Skeletal muscle cell (primary cell): Measurements from ENCODE around the gene CX3CR1.
"Not testable (repeated sequence)": the region's sequence is repeated elsewhere in the genome, so short reads cannot be mapped to it uniquely, and the experiment has no call there.

ENCODE experiments used
- DNase-seq: peaks from one replicate; pipeline ENCODE4 v3.0.0-alpha.2; 2010; ENCODE audit warnings: low read depth
- H3K4me3 ChIP-seq: 2 replicates; pipeline ENCODE4 v1.5.1; 2011; ENCODE audit warnings: low read depth, mild to moderate bottlenecking, control low read depth, low read length, moderate library complexity

The CX3CR1 gene

DNA sequence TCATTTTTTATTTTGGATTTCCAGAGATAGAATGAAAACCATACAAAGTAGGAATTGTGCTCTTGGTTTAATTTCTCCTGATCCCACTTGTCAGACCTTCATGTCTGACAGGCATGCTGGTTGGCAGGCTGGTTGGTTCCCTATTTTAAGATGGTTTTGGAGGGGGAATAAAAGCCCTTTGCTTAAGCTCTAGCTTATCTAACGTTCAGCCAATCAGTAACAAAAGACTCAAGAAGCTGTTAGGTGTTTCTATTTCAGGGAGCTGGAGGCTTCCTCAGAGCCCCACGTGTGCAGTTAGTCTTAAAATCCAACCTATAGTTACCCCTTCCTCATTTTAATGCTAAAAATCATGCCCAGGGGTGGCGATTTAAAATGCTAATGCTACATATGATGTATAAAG, 47.0 kb downstream of the CX3CR1 start:
- no peak overlapping the region for H3K4me3 ChIP-seq
- no peak for DNase-seq

DNA sequence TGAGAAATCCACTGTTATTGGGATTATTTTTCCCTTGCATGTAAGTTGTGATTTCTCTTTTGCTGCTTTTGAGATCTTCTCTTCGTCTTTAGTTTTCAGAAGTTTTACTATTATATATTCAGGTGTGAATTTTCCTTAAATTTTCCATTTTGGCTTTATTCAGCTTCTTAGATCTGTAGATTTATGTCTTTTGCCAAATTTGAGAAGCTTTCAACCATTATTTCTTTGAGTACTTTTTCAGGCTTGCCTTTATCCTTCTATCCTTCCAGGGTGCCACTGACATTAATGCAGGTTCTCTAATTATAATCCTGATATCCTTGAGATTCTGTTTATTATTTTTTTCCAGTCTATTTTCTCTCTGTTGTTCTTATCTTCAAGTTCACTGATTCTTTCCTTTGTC, 49.4 kb downstream of the CX3CR1 start:
- DNase-seq = no peak
- H3K4me3 ChIP-seq = no peak overlapping the region

DNA sequence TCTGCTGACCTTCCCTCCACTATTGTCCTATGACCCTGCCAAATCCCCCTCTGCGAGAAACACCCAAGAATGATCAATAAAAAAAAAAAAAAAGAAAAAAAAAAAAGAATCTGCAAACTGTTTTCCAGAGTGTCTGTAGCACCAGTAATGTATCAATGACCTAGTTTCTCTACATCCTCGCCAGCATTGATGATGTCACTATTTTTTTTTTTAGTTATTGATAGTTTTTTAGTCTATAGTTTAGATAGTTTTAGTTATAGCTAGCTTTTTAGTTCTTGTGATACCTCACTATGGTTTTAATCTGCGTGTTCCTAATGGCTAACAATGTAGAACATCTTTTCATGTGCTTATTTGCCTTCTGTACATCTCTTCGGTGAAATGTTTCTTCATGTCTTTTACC, 51.3 kb downstream of the CX3CR1 start:
- no peak overlapping the region for H3K4me3 ChIP-seq
- no peak for DNase-seq

DNA sequence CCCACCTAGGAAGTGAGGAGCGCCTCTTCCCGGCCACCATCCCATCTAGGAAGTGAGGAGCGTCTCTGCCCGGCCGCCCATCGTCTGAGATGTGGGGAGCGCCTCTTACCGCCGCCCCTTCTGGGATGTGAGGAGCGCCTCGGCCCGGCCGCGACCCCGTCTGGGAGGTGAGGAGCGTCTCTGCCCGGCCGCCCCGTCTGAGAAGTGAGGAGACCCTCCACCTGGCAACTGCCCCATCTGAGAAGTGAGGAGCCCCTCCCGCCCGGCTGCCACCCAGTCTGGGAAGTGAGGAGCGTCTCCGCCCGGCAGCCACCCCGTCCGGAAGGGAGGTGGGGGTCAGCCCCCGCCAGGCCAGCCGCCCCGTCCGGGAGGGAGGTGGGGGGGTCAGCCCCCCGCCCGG, 52.2 kb downstream of the CX3CR1 start:
- not testable (repeated sequence) for DNase-seq, H3K4me3 ChIP-seq

DNA sequence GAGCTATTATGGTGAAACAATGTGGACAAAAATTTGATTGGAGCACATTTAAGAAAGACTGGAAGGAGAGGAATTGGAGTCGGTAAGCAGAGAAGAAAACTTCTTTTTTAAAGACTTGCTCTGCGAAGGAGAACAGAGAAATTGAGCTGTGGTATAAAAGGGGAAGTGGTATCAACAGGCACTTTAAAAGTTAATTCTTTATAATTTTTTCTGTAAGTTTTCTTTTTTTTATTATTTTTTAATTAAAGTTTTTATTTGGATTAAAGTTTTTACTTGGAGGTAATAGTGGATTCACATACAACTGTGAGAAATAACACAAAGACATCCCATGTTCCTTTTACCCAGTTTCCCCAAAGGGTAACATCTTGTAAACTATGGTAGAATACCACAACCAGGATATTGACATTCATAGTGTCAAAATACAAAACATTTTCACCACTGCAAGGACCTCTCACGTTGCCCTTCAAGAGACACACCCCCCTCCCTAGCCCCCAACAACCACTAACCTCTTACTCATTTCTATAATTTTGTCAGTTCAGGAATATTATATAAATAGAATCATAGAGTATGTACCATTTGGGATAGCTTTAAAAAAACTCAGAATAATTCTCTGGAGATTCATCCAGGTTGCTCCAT, 53.6 kb downstream of the CX3CR1 start:
- no peak for DNase-seq
- H3K4me3 ChIP-seq = no peak overlapping the region

DNA sequence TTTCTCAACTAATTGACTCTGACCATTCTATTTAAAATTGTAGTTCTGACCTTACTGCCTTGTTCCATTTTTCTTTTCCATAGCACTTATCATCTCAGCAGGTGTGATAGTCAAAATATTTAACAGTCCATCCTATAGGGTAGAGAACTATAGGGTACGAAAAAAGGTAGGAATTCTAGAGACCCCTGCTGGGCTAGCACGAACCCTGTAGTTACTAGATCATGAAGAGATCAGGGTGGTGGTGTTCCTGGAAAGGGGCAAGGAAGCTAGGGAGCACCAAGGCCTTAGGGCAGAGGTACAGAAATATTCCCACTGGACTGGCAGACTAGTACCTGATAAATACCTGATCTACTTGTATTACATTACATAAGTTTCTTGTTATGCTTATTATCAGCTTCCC, 55.5 kb downstream of the CX3CR1 start:
- H3K4me3 ChIP-seq = no peak overlapping the region
- DNase-seq = no peak

DNA sequence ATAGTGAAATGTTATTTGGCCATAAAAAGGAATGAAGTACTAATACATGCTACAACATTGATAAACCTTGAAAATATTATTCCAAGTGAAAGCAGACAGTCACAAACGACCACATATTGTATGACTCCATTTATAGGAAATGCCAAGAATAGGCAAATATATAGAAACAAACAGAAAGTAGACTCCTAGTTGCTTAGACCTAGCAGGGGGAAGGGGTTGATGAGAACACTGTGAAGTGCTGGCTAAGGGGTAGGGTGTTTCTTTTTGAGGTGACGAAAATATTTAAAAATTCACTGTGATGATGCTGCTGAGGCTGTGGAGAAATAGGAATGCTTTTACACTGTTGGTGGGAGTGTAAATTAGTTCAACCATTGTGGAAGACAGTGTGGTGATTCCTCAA, 56.9 kb downstream of the CX3CR1 start:
- no peak overlapping the region for H3K4me3 ChIP-seq
- DNase-seq = no peak

DNA sequence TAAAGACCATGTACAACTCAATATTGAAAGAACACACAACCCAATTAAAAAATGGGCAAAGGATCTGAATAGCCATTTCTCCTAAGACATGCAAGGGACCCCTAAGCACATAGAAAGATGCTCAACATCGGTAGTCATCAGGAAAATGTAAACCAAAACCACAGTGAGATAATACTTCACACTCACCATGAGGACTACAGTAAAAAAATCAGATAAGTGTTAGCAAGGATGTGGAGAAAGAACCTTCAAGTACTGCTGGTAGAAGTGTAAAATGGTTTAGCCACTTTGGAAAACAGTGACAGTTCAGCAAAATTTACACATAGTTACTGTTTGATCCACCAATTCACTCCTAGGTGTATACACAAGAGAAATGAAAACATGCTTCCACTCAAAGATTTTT, 57.4 kb downstream of the CX3CR1 start:
- H3K4me3 ChIP-seq = no peak overlapping the region
- DNase-seq = no peak

DNA sequence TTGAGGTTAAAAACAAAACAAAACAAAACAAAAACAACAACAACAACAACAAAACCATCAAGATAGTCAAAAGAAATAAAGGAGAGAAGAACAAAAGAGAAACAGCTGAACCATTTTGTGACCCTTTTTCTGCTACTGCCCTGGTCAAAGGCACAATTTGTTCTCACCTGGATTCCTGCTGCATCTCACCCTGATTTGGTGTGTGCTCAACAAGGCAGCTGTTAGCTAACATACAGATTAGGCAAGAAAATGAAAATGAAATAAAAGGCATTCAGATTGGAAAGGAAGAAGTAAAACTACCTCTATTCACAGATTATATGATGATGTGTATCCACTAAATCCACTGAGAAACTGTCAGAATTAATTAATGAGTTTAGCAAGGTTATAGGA, 58.7 kb downstream of the CX3CR1 start:
- H3K4me3 ChIP-seq = no peak overlapping the region
- DNase-seq = no peak

DNA sequence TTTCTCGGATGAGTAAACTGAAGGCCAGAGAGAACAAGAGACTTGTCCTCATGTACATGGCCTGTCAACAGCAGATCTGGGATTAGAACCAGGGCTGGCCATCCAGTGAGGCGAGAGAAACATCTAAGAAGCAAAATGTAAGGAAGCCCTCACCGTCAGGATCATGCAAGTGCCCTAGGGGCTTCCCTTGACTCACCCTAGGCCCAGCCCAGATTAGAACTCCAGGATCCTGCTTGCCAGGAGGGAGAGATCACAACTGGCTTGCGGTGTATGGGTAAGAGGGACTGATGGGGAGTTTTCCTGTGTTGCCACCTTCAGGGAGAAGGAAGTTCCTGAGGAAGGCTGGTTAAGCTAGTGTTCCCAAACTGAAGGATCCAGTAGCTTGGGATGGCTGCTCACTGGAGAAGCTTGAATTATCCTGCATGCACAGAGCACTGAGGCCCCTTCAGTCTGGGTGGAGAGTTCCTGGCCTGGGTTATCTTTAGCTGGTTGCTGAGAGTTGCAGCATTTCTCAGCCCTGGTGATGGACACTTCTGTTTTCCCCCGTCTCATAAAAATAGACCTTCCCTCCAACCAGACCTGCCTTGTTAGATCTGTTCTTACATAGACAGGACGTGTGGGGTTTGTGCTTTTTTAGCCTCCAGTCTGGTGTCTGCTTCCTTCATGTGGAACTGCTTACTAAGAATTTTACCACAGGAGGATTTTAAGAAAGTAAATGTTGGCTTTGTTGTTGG, 59.3 kb downstream of the CX3CR1 start:
- no peak for DNase-seq
- H3K4me3 ChIP-seq = no peak overlapping the region

DNA sequence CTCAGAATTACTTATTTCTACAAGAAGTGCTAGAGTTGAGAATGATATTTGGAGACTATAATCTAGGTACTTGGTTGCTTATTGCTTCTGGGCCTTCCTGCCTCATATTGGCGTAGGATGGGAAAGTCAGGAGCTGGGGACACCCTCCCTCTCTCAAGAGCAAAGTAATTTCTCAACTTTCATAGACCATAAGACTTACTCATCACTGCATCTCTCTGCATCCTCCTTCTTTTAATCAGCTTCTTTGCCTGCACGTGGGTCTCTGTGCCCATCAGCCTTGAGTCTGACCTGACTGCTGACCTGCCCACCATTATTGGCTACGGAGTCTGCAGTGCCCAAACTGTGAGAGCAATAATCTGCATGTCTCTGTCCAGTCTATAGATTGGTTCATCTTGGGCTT, 60.1 kb downstream of the CX3CR1 start:
- H3K4me3 ChIP-seq = no peak overlapping the region
- DNase-seq = no peak

DNA sequence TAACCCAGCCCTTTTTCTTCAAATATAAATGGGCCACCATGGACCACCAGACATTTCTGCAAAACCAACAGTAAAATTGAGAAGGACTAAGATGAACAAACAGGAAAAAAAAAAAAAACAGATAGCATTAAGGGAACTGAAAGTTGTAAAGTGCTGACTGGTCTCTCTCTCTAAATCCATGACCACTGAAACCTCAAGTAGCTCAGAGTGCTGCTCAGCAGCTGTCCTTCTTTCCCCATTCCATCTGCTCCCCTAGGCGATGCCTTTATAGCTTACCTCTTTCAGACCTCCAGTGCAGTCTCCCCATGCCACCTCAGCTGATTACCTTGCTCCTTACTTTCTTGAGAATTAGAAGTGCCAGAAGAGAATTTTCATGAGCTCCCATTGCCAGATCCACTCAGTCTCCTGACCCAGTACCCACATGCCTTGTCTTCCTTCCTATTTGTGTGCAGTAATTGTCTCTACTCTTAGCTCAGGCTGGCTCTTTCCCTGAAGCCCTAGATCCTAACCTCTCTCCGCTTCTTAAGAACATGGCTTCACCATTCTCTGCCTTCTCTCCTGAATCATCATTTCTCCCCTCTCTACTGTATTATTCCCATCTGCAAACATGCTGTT, 63.6 kb downstream of the CX3CR1 start:
- no peak for DNase-seq
- H3K4me3 ChIP-seq = no peak overlapping the region

DNA sequence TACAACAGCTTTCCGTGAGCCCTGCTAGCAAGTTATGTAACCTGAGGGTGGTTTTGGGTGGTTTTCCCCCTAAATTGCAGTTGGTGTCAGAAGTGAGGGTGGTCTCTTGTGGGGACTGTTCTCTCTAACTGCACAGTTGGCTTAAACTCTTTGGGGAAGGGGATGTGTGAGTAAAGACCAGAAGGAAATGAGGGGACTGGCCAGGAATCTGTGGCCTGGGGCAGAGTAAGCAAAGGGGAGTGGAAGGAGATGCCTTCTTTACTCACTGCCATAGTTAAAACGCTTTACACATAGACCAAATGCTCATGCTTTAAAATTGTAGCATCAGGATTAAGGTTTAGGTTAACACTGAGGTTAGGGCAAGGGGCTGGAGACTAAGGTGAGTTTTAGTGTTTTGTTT, 66.2 kb downstream of the CX3CR1 start:
- DNase-seq = no peak
- no peak overlapping the region for H3K4me3 ChIP-seq
